Smooth muscle cell (in vitro differentiated cells): ENCODE results near the gene LAMA3. TPM values are rescaled to one million over a fixed set of nuclear protein-coding genes. Genes with fewer than 3 reads are reported as not detected.

Experiments used
- DNase-seq: peaks from one replicate; lab custom pipeline; 2025; ENCODE audit not compliant: unreplicated experiment; lab: John Stamatoyannopoulos, UW
- H2AFZ ChIP-seq: fragments of 200-600 bp; sonication (generic); 2 replicates; pipeline ENCODE4 v1.6.0; 2016; ENCODE audit warnings: antibody characterized with exemption, low read depth, mild to moderate bottlenecking
- H3F3A ChIP-seq: fragments of 200-600 bp; sonication (generic); 2 replicates; pipeline ENCODE4 v1.6.0; 2017; ENCODE audit warnings: antibody characterized with exemption, low read depth
- H3K27ac ChIP-seq: fragments of 200-600 bp; sonication (generic); 2 replicates; pipeline ENCODE4 v1.5.1; 2016; ENCODE audit warnings: low read depth, mild to moderate bottlenecking
- H3K27me3 ChIP-seq: fragments of 200-600 bp; sonication (generic); 2 replicates; pipeline ENCODE4 v1.6.1; 2016; ENCODE audit warnings: low read depth, mild to moderate bottlenecking
- H3K36me3 ChIP-seq: fragments of 200-600 bp; sonication (generic); 2 replicates; pipeline ENCODE4 v1.5.1; 2016; ENCODE audit warnings: low read depth
- H3K4me1 ChIP-seq: fragments of 200-600 bp; sonication (generic); 2 replicates; pipeline ENCODE4 v1.5.1; 2016; ENCODE audit warnings: low read depth
- H3K4me2 ChIP-seq: fragments of 200-600 bp; sonication (generic); 2 replicates; pipeline ENCODE4 v1.6.0; 2016; ENCODE audit warnings: mild to moderate bottlenecking
- H3K4me3 ChIP-seq: fragments of 200-600 bp; sonication (generic); 2 replicates; pipeline ENCODE4 v1.5.1; 2016; ENCODE audit warnings: mild to moderate bottlenecking
- H3K79me2 ChIP-seq: fragments of 200-600 bp; sonication (generic); 2 replicates; pipeline ENCODE4 v1.6.0; 2016; ENCODE audit warnings: low read depth, mild to moderate bottlenecking
- H3K9ac ChIP-seq: fragments of 200-600 bp; sonication (generic); 2 replicates; pipeline ENCODE4 v1.6.0; 2016; ENCODE audit warnings: low read depth
- H3K9me3 ChIP-seq: fragments of 200-600 bp; sonication (generic); replicated peaks from 2 replicates; pipeline ENCODE4 v1.5.1; 2016; ENCODE audit warnings: low read depth
- H4K20me1 ChIP-seq: fragments of 200-600 bp; sonication (generic); 2 replicates; pipeline ENCODE4 v1.6.0; 2016; ENCODE audit warnings: low read depth
- WGBS: methylation state at CpG from one replicate; pipeline ENCODE4 v1.1.7; 2016; ENCODE audit warnings: low lambda C conversion rate; 5-methylcytosine and 5-hydroxymethylcytosine counted together
- polyA plus RNA-seq: library from polyadenylated mRNA; unstranded; fragments of >200 nt; fragmentation: Nextera tagmentation; extraction: Ambion mirVana; gene quantifications from 2 replicates; pipeline ENCODE4 v1.2.1, GENCODE V29; 2016
- total RNA-seq: library from RNA; depleted of rRNA; stranded (reverse); fragments of >200 nt; gene quantifications from 2 replicates; pipeline ENCODE4 v1.2.3, GENCODE V29; 2014
- TF ChIP-seq, protein P1 (sequence below): fragments of 200-600 bp; sonication (generic); IDR thresholded peaks from 2 replicates; pipeline ENCODE4 v1.5.1; 2017; ENCODE audit warnings: borderline replicate concordance, mild to moderate bottlenecking, antibody characterized with exemption; ENCODE audit not compliant: insufficient read depth, poor library complexity, severe bottlenecking

The LAMA3 gene
- total and polyA plus RNA-seq, 2 experiments from 2014 or later = 7.8 to 23.1 TPM

DNA sequence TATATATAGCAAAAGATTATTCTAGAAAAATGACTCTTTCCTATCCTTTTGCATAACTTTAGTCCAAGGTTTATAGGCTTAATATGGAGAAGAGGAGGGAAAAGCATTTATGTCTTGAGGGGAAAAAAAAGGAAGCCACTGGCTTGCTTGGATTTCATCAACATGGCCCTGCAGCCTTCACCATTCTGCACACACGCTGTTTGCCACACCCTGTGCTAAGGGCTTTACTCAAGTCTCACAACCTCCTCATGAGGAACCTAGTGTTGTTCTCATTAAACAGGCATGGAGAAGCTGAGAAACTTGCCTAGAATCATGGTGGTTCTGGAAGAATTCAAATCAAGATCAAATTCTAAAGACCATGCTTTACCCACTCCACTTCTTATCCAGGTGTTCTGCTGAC, 208.0 kb downstream of the LAMA3 start:
- H2AFZ ChIP-seq = no peak overlapping the region
- no peaks in the 10 kb centered on the region for H3K79me2 ChIP-seq
- no peak overlapping the region for H3K4me2 ChIP-seq
- no peaks in the 10 kb centered on the region for H3F3A ChIP-seq
- WGBS = 100% methylated on average over 1 of the region's 1 CpG
- no peaks in the 10 kb centered on the region for H4K20me1 ChIP-seq
- no peak overlapping the region for H3K9ac ChIP-seq
- peaks cover 10% of the 10 kb centered on the region for H3K27me3 ChIP-seq
- no peaks in the 10 kb centered on the region for H3K9me3 ChIP-seq
- no peaks in the 10 kb centered on the region for H3K4me1 ChIP-seq
- no peaks in the 10 kb centered on the region for H3K36me3 ChIP-seq
- H3K4me3 ChIP-seq = no peak overlapping the region
- no peak overlapping the region for H3K27ac ChIP-seq
- TF ChIP-seq, protein P1, sequence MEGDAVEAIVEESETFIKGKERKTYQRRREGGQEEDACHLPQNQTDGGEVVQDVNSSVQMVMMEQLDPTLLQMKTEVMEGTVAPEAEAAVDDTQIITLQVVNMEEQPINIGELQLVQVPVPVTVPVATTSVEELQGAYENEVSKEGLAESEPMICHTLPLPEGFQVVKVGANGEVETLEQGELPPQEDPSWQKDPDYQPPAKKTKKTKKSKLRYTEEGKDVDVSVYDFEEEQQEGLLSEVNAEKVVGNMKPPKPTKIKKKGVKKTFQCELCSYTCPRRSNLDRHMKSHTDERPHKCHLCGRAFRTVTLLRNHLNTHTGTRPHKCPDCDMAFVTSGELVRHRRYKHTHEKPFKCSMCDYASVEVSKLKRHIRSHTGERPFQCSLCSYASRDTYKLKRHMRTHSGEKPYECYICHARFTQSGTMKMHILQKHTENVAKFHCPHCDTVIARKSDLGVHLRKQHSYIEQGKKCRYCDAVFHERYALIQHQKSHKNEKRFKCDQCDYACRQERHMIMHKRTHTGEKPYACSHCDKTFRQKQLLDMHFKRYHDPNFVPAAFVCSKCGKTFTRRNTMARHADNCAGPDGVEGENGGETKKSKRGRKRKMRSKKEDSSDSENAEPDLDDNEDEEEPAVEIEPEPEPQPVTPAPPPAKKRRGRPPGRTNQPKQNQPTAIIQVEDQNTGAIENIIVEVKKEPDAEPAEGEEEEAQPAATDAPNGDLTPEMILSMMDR = no peak
- no peak for DNase-seq

DNA sequence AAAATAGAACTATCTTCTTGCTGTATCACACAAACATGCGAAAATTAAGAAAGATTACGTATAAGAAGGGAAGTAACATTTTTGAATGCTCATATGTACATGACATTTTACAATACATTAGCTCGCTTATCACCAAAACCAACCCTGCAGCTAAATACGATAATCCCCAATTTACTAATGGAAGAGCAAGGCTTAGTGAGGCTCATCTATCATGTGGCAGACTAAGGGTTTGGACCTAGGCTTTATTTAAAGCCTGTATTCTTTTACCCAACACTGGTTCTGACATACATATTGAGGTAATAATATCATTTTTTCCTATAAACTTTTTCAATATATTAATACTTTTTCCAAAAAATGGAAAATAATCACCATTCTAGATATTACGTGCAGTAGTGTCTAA, 208.5 kb downstream of the LAMA3 start:
- no peaks in the 10 kb centered on the region for H3F3A ChIP-seq
- H3K9ac ChIP-seq = no peak overlapping the region
- H2AFZ ChIP-seq = no peak overlapping the region
- H3K27me3 ChIP-seq = peaks cover 10% of the 10 kb centered on the region
- no peaks in the 10 kb centered on the region for H4K20me1 ChIP-seq
- no peaks in the 10 kb centered on the region for H3K36me3 ChIP-seq
- no peaks in the 10 kb centered on the region for H3K9me3 ChIP-seq
- H3K27ac ChIP-seq = no peak overlapping the region
- no peak overlapping the region for H3K4me3 ChIP-seq
- 76% methylated on average over 5 of the region's 5 CpGs for whole genome bisulfite sequencing
- no peaks in the 10 kb centered on the region for H3K4me1 ChIP-seq
- DNase-seq = no peak
- H3K79me2 ChIP-seq = no peaks in the 10 kb centered on the region
- TF ChIP-seq, protein P1 = no peak
- no peak overlapping the region for H3K4me2 ChIP-seq

DNA sequence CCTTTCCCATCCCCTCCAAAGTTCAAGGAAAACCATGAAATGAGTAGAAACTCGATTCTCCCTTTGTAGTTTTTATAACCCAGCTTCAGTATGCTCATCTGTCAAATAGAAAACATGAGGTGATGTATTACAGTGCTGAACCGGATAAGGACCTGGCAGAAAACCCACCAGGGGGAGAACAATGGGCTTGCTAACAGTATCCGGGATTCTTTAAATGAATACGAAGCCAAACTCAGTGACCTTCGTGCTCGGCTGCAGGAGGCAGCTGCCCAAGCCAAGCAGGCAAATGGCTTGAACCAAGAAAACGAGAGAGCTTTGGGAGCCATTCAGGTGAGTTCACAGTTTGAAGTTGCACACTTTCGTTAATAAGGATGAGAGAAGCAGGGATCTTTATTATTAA, 211.7 kb downstream of the LAMA3 start:
- Histone ChIP-seq H3K9me3 (no peaks in the 10 kb centered on the region), H2AFZ (no peak overlapping the region), H3K4me2 (no peak overlapping the region), H3K27me3 (peaks cover 10% of the 10 kb centered on the region), H3K4me3 (no peak overlapping the region), H3K36me3 (no peaks in the 10 kb centered on the region), H3F3A (no peaks in the 10 kb centered on the region), H3K4me1 (no peaks in the 10 kb centered on the region), H3K27ac (no peak overlapping the region), H3K79me2 (no peaks in the 10 kb centered on the region), H3K9ac (no peak overlapping the region), H4K20me1 (no peaks in the 10 kb centered on the region)
- 68% methylated on average over 8 of the region's 8 CpGs for whole genome bisulfite sequencing
- TF ChIP-seq, protein P1 = no peak
- DNase-seq = no peak

DNA sequence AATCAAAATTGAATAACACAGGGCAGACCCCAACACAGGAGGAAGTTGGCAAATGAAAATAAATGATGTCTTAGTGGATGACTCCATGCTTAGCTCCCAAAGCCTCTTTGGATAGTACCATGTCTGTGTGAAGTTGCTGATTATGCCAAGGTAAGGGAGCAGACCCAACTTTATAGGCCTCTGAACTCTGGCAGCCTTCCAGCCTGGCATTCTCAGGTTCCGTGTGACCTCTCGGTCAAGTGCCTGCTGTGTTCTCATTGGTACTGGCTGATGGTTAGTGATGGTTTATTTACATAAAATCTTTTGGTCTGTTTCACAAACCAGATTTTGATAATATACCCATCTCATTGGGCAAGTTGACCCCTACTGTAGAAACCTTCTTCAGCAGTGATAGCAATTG, 213.1 kb downstream of the LAMA3 start:
- 100% methylated on average over 2 of the region's 2 CpGs for WGBS
- H3K9me3 ChIP-seq = no peaks in the 10 kb centered on the region
- H3F3A ChIP-seq = no peaks in the 10 kb centered on the region
- no peak overlapping the region for H3K27ac ChIP-seq
- no peak overlapping the region for H2AFZ ChIP-seq
- peaks cover 10% of the 10 kb centered on the region for H3K27me3 ChIP-seq
- TF ChIP-seq, protein P1 = no peak
- no peaks in the 10 kb centered on the region for H4K20me1 ChIP-seq
- no peak overlapping the region for H3K4me3 ChIP-seq
- no peaks in the 10 kb centered on the region for H3K36me3 ChIP-seq
- no peaks in the 10 kb centered on the region for H3K4me1 ChIP-seq
- no peak overlapping the region for H3K9ac ChIP-seq
- H3K79me2 ChIP-seq = no peaks in the 10 kb centered on the region
- H3K4me2 ChIP-seq = no peak overlapping the region
- no peak for DNase-seq
